ENCODE measurements around the gene LZTS3. TPM values are rescaled to one million over a fixed set of nuclear protein-coding genes. Genes with fewer than 3 reads are reported as not detected.
"Not testable (repeated sequence)": the region's sequence is repeated elsewhere in the genome, so short reads cannot be mapped to it uniquely, and the experiment has no call there.

The LZTS3 gene
- total RNA-seq: 6.6 and 6.9 TPM in 2 replicates
- long read RNA-seq, partial matches to known transcripts: 0 of 1 reads
- long read RNA-seq, other reads (novel, unspliced or antisense): 1 of 1 reads

DNA sequence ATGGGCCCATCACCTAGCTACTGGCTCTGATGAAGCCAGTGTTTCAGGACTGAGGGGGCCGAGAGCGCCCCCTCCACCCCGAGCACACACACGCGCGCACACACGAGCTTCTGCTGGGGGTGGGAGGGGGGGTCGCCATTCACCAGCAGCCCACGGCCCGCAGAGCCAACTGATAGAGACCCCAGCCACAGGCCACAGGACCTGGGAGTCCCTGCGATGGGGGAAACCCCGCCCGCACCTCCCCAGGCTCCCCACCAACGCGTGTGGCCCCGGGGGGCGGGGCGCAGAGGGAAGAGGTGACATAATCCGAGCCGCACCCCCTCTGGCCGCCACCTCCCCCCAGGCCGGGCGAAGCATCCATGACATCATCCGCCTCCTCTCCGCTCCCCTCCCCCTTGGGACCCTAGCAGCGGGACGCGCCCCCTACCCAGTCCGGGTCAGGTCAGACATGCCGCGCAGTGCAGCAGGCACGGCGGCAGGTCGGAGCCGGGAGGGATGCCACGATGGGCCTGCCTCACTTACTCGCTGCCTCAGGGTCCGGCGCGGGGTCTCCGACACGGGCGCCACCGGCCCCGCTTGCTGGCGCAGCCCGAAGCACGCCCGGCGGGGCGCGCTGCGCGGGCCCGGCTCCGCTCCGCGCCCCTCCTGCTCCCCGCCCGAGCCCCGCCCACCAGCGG, at the start of gene LZTS3:
Gene LZTS3 (minus strand): TSS at position 617 of the 677 bp plus-strand sequence. CDS start 6,386 bp downstream, outside the sequence.
- peak within 1 kb of the TSS; percentile 44 for H3K27ac Mint-ChIP-seq (ENCODE audit: unreplicated experiment)
- peak; percentile 88 for DNase-seq (ENCODE audit: extremely low spot score, unreplicated experiment)

DNA sequence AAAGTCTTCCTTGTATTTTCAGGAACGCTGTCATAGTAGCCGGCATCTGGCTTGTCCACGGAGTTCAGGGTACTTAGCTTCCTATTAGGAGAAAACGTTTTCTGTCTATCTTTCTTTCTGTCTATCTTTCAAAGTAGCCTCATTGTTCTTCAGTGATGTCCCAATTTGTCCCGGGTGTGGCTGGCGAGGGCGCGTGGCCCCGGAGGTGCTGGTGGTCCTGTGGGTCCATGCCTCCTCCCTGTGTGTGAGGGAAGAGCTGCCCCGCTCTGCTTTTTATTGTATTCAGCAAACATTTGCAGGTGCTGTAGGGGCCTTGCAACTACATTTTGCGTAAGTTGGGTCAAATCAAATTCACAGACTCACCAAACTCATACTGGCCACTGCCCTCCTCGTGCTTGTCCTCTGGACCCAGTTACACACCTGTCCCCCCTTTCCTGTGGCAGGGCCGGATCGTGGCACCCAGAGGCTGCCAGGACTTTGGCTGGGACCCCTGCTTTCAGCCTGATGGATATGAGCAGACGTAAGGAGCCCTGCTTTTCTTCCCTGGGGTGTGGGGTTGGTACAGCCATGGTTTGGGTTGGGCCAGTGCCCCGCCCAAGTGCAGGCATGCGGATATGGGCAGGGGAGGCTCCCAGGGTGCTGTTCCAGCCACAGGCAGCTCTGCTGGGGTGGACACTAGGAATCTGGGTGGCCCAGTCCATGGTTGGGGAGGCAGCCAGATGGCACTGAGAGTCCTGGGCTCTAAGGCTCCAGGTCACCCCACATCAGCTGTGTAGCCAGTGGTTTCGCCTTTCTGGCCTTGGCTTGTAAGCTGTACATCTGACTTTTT, 48.3 kb upstream of the LZTS3 start:
- no peak overlapping the region for H3K4me3 Mint-ChIP-seq (ENCODE audit: unreplicated experiment)
- peaks cover 12% of the 10 kb centered on the region for H3K36me3 Mint-ChIP-seq (ENCODE audit: unreplicated experiment)
- TF ChIP-seq, protein P1, sequence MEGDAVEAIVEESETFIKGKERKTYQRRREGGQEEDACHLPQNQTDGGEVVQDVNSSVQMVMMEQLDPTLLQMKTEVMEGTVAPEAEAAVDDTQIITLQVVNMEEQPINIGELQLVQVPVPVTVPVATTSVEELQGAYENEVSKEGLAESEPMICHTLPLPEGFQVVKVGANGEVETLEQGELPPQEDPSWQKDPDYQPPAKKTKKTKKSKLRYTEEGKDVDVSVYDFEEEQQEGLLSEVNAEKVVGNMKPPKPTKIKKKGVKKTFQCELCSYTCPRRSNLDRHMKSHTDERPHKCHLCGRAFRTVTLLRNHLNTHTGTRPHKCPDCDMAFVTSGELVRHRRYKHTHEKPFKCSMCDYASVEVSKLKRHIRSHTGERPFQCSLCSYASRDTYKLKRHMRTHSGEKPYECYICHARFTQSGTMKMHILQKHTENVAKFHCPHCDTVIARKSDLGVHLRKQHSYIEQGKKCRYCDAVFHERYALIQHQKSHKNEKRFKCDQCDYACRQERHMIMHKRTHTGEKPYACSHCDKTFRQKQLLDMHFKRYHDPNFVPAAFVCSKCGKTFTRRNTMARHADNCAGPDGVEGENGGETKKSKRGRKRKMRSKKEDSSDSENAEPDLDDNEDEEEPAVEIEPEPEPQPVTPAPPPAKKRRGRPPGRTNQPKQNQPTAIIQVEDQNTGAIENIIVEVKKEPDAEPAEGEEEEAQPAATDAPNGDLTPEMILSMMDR (IDR thresholded peaks at IDR 0.05): no peak
- peaks cover 5% of the 10 kb centered on the region for H3K4me1 Mint-ChIP-seq (ENCODE audit: unreplicated experiment)
- H3K27me3 Mint-ChIP-seq (ENCODE audit: unreplicated experiment): no peaks in the 10 kb centered on the region
- no peak for DNase-seq (ENCODE audit: extremely low spot score, unreplicated experiment)
- no peaks in the 10 kb centered on the region for H3K9me3 Mint-ChIP-seq (ENCODE audit: unreplicated experiment)
- H3K27ac Mint-ChIP-seq (ENCODE audit: unreplicated experiment): no peak overlapping the region

More for the DNA sequence above, at the start of gene LZTS3:
- Mint-ChIP-seq H3K4me3 (ENCODE audit: unreplicated experiment) (peak within 1 kb of the TSS; percentile 88), H3K9me3 (ENCODE audit: unreplicated experiment) (no peaks in the 10 kb centered on the region), H3K4me1 (ENCODE audit: unreplicated experiment) (peaks cover 27% of the 10 kb centered on the region), H3K27me3 (ENCODE audit: unreplicated experiment) (peaks cover 4% of the 10 kb centered on the region), H3K36me3 (ENCODE audit: unreplicated experiment) (peaks cover 3% of the 10 kb centered on the region)
- TF ChIP-seq, protein P1 (IDR thresholded peaks at IDR 0.05): no peak

DNA sequence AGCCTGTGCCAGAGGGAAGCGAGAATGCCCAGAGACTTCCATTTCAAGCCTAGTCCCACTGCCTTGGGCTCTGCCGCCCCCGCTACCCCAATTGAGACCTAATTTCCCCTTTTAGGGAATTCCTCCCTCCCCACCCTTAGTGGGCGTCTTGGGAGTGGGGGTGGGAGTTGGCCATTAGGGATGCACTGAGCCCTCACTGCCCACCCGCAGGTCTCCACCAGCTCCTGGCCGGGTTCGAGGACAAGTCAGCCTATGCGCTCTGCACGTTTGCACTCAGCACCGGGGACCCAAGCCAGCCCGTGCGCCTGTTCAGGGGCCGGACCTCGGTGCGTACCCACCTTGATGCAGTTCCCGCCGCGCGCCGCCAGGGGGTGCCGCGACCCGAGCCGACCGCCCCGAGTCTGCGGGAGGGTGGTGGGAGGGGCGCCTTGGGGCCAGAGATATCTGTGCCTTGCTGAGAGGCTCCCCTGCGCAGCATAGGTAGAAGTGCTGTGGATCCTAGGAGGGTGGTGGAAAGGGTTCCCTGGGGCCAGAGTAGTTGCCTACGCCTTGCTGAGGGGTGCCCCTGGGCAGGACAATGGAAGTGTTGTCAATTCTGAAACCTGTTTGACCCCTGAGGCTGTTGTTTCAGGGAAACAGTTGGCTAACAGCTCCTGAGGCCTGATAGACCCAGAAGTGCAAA, 45.1 kb upstream of the LZTS3 start:
- no peaks in the 10 kb centered on the region for H3K27me3 Mint-ChIP-seq (ENCODE audit: unreplicated experiment)
- no peak overlapping the region for H3K27ac Mint-ChIP-seq (ENCODE audit: unreplicated experiment)
- TF ChIP-seq, protein P1 (IDR thresholded peaks at IDR 0.05): peak; percentile 93
- no peaks in the 10 kb centered on the region for H3K9me3 Mint-ChIP-seq (ENCODE audit: unreplicated experiment)
- no peaks in the 10 kb centered on the region for H3K4me1 Mint-ChIP-seq (ENCODE audit: unreplicated experiment)
- no peak overlapping the region for H3K4me3 Mint-ChIP-seq (ENCODE audit: unreplicated experiment)
- no peak for DNase-seq (ENCODE audit: extremely low spot score, unreplicated experiment)
- peaks cover 13% of the 10 kb centered on the region for H3K36me3 Mint-ChIP-seq (ENCODE audit: unreplicated experiment)

DNA sequence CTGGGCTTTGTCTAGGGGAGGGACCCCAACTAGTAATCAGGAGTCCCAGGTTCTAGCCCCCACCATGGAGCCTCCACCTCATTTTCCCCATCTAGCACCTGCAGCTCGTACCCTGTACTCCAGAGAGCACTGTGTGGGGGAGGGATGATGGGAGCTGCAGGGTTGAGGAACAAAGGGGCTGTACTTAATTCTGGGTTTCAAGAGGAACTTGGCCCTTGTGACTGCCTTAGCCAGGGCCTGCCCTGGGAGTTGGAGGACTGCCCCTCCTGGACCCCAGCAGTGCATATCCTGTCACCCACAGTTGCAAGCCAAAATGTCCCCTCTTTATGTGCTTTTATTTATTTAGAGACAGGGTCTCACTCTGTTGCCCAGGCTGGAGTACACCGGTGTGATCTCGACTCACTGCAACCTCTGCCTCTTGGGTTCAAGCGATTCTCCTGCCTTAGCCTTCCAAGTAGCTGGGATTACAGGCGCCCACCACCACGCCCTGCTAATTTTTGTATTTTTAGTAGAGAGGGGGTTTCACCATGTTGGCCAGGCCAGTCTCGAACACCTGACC, 42.1 kb upstream of the LZTS3 start:
- not testable (repeated sequence) for DNase-seq (ENCODE audit: extremely low spot score, unreplicated experiment); H3K9me3 Mint-ChIP-seq (ENCODE audit: unreplicated experiment); H3K27ac Mint-ChIP-seq (ENCODE audit: unreplicated experiment); H3K4me3 Mint-ChIP-seq (ENCODE audit: unreplicated experiment); H3K4me1 Mint-ChIP-seq (ENCODE audit: unreplicated experiment); H3K36me3 Mint-ChIP-seq (ENCODE audit: unreplicated experiment); H3K27me3 Mint-ChIP-seq (ENCODE audit: unreplicated experiment)

DNA sequence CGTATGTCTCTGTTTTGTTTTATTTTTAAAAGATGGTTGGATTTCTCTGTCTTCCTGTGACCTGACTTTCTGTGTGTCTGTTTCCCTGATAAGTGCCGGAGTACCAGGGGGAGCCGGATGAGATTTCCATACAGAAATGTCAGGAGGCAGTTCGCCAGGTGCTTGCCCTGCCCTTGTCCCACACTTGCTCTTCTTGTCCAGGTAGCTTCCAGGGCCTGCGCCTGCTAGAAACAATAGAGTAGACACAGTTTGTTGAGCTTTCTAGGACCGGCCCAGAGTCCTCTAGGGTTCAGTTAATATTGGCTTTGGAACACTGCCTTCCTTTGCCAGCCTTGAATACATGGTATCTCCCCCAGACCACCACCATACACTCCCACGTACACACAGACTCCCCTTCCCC, 39.9 kb upstream of the LZTS3 start:
- no peak overlapping the region for H3K27ac Mint-ChIP-seq (ENCODE audit: unreplicated experiment)
- H3K36me3 Mint-ChIP-seq (ENCODE audit: unreplicated experiment): peaks cover 2% of the 10 kb centered on the region
- no peak overlapping the region for H3K4me3 Mint-ChIP-seq (ENCODE audit: unreplicated experiment)
- peaks cover 16% of the 10 kb centered on the region for H3K4me1 Mint-ChIP-seq (ENCODE audit: unreplicated experiment)
- no peaks in the 10 kb centered on the region for H3K27me3 Mint-ChIP-seq (ENCODE audit: unreplicated experiment)
- TF ChIP-seq, protein P1 (IDR thresholded peaks at IDR 0.05): no peak
- no peak for DNase-seq (ENCODE audit: extremely low spot score, unreplicated experiment)
- no peaks in the 10 kb centered on the region for H3K9me3 Mint-ChIP-seq (ENCODE audit: unreplicated experiment)

All from osteocyte (in vitro differentiated cells).